Measurements from ENCODE around the gene ZNF560. TPM values are rescaled to one million over a fixed set of nuclear protein-coding genes. Genes with fewer than 3 reads are reported as not detected.

ZNF560 gene
- total and polyA plus RNA-seq, 2 of the 13 experiments (the other 11 are each of a cell fraction or from before 2014, with no cell fraction given) = not detected

- TF ChIP-seq ZNF839 (CRISPR knock-in tag; IDR thresholded peaks at IDR 0.05; ENCODE audit: borderline replicate concordance) = peak; percentile 68; the same call in 1 of the 2 replicates
- no peak for TF ChIP-seq PHB2 (IDR thresholded peaks at IDR 0.05; ENCODE audit: partially characterized antibody)
- TF ChIP-seq SAFB2 (CRISPR knock-in tag; IDR thresholded peaks at IDR 0.05; ENCODE audit: borderline replicate concordance, low read depth) = peak; percentile 21; the same call in 1 of the 2 replicates
- no peak; the same call in 1 of the 2 replicates for TF ChIP-seq ZNF552 (CRISPR knock-in tag; IDR thresholded peaks at IDR 0.05; ENCODE audit: borderline replicate concordance)
- 0 out of 2 replicates have a peak, but pooled peaks have one; percentile 47 for TF ChIP-seq ZNF280D (CRISPR knock-in tag; IDR thresholded peaks at IDR 0.05)
- TF ChIP-seq ZNF569 (CRISPR knock-in tag; IDR thresholded peaks at IDR 0.05; ENCODE audit: borderline replicate concordance) = no peak
- peak; percentile 63; the same call in 1 of the 2 replicates for TF ChIP-seq ZNF441 (CRISPR knock-in tag; IDR thresholded peaks at IDR 0.05; ENCODE audit: borderline replicate concordance)
- 0 out of 2 replicates have a peak, but pooled peaks have one; percentile 40 for TF ChIP-seq ZNF264 (CRISPR knock-in tag; IDR thresholded peaks at IDR 0.05)
- peak; percentile 63 for TF ChIP-seq HNRNPLL (IDR thresholded peaks at IDR 0.05; ENCODE audit: low read depth, low read length, poor library complexity, severe bottlenecking)
- TF ChIP-seq ZNF747 (CRISPR knock-in tag; IDR thresholded peaks at IDR 0.05; ENCODE audit: borderline replicate concordance) = no peak
- TF ChIP-seq ZNF772 (CRISPR knock-in tag; IDR thresholded peaks at IDR 0.05) = peak; percentile 57; the same call in 1 of the 2 replicates
- TF ChIP-seq ZFX (CRISPR knock-in tag; IDR thresholded peaks at IDR 0.05; ENCODE audit: low read depth) = peak; percentile 75
- peak; percentile 16; the same call in 1 of the 2 replicates for TF ChIP-seq ZNF556 (CRISPR knock-in tag; IDR thresholded peaks at IDR 0.05; ENCODE audit: borderline replicate concordance)
- peak; percentile 86 for TF ChIP-seq POLR2G (IDR thresholded peaks at IDR 0.05; ENCODE audit: low read depth, low read length)
- peak; percentile 74; the same call in 1 of the 2 replicates for TF ChIP-seq SRY (CRISPR knock-in tag; IDR thresholded peaks at IDR 0.05)
- no peak; the same call in 1 of the 2 replicates for TF ChIP-seq ZKSCAN8 (CRISPR knock-in tag; IDR thresholded peaks at IDR 0.05; ENCODE audit: borderline replicate concordance)
- no peak for TF ChIP-seq E2F1 (CRISPR knock-in tag; IDR thresholded peaks at IDR 0.05)
- peak; percentile 79 for TF ChIP-seq TAF1 (CRISPR knock-in tag; IDR thresholded peaks at IDR 0.05)
- peak; percentile 46 for TF ChIP-seq AGO1 (IDR thresholded peaks at IDR 0.05; ENCODE audit: low read depth, low read length, poor library complexity, severe bottlenecking)
- no peak for TF ChIP-seq GRHL1 (CRISPR knock-in tag; conservative IDR thresholded peaks at IDR 0.05)
- no peak for TF ChIP-seq ZFAT (CRISPR knock-in tag; conservative IDR thresholded peaks at IDR 0.05)
- 0 out of 2 replicates have a peak, but pooled peaks have one; percentile 57 for TF ChIP-seq GZF1 (CRISPR knock-in tag; IDR thresholded peaks at IDR 0.05)
Observed at GRCh38 chr19:9435279-9436268, 62.8 kb downstream of the ZNF560 start, which contains the start of gene ZNF266 (continued).
